Measurements from ENCODE around the gene ZBED4.

Gene ZBED4

DNA sequence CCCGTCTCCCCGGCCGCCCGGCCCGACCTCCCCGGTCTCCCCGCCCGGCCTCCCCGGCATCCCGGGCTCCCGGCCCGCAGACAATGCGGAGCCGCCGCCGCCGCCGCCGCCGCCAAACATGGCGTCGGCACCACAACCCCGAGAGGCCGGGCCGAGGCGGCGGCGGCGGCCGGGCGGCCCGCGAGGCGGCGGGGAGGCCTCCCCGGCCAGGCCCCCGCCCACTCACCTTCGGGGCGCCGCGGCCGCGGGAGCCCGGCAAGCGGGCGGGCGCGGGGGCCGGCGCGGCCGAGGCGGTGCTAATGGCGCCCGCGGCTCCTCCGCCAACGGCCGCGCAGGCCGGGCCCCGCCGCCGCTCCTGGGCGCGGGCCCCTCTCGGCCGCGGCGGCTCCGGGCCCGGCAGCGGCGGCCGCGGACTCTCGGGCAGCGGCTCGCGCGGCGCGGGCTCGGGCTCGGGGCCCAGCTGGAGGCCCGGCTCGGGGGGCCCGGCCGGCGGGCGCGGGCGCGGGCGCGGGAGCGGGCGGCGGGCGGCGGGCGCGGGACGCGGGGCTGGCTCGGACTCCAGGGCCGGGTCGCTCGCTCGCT, 26.3 kb upstream of the ZBED4 start:
- peak; percentile 60 for DNase-seq (ENCODE audit: low spot score)
- in situ Hi-C loops (cut with MboI; ENCODE audit: low sequenced_read_pairs, unreplicated experiment) = no loop called here
- TF ChIP-seq, protein P1, sequence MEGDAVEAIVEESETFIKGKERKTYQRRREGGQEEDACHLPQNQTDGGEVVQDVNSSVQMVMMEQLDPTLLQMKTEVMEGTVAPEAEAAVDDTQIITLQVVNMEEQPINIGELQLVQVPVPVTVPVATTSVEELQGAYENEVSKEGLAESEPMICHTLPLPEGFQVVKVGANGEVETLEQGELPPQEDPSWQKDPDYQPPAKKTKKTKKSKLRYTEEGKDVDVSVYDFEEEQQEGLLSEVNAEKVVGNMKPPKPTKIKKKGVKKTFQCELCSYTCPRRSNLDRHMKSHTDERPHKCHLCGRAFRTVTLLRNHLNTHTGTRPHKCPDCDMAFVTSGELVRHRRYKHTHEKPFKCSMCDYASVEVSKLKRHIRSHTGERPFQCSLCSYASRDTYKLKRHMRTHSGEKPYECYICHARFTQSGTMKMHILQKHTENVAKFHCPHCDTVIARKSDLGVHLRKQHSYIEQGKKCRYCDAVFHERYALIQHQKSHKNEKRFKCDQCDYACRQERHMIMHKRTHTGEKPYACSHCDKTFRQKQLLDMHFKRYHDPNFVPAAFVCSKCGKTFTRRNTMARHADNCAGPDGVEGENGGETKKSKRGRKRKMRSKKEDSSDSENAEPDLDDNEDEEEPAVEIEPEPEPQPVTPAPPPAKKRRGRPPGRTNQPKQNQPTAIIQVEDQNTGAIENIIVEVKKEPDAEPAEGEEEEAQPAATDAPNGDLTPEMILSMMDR (IDR thresholded peaks at IDR 0.05; ENCODE audit: borderline replicate concordance, control extremely low read depth, extremely low read depth, insufficient read depth, missing control alignments) = no peak

DNA sequence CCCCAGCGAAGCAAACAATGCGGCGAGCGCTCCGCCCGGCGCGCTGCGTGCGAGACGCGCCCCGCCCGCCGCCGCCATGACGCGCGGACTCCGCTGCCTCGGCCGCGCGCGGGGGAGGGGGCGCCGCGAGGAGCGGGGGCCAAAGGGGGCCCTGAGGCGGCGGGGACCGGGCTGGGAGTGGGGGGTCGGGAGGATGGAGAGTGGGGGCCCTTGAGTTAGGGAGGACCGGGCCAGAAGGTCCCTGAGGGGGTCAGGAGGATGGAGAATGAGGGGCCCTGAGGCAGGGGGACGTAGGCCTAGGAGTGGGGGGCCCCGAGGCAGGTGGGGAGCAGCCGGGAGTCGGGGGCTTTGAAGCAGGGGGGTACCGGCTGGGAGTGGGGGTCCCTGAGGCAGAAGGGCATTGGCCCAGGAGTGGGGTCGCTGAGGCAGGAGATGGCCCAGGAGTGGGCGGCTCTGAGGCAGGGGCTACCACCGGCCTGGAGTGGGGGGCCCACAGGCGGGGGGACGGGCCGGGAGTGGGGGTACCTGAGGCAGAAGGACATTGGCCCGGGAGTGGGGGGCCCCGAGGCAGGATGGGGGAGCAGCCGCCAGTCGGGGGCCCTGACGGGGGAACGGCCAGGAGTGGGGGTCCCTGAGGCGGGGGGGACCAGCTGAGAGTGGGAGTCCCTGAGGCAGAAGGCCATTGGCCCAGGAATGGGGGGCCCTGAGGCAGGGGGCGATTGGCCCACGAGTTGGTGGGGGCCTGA, 25.6 kb upstream of the ZBED4 start, which contains the start of gene BRD1:
Gene BRD1, minus strand, starts transcription at position 21 of the 746 bp plus-strand sequence. CDS start 3,556 bp downstream, outside the sequence.
- in situ Hi-C loops (cut with MboI; ENCODE audit: low sequenced_read_pairs, unreplicated experiment) = no loop called here
- peak; percentile 86 for DNase-seq (ENCODE audit: low spot score)
- TF ChIP-seq, protein P1 (IDR thresholded peaks at IDR 0.05; ENCODE audit: borderline replicate concordance, control extremely low read depth, extremely low read depth, insufficient read depth, missing control alignments) = no peak

DNA sequence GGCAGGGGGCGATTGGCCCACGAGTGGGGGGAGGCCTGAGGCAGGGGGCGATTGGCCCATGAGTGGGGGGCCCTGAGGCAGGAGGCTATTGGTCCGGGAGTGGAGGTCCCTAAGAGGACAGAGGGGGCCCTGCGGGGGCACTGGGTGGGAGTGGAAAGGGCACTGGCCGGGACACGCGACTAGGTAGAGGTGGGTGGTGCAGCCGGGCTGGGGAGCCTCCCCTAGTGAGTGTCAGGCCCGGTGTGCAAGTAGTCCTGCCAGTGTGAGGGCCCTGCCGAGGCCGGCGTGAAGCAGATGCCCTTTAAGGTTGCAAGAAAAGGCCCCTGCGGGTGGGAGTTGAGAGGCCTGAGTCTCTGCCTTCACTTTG, 25.1 kb upstream of the ZBED4 start:
- TF ChIP-seq, protein P1 (IDR thresholded peaks at IDR 0.05; ENCODE audit: borderline replicate concordance, control extremely low read depth, extremely low read depth, insufficient read depth, missing control alignments) = no peak
- no peak for DNase-seq (ENCODE audit: low spot score)
- in situ Hi-C loops (cut with MboI; ENCODE audit: low sequenced_read_pairs, unreplicated experiment) = no loop called here

DNA sequence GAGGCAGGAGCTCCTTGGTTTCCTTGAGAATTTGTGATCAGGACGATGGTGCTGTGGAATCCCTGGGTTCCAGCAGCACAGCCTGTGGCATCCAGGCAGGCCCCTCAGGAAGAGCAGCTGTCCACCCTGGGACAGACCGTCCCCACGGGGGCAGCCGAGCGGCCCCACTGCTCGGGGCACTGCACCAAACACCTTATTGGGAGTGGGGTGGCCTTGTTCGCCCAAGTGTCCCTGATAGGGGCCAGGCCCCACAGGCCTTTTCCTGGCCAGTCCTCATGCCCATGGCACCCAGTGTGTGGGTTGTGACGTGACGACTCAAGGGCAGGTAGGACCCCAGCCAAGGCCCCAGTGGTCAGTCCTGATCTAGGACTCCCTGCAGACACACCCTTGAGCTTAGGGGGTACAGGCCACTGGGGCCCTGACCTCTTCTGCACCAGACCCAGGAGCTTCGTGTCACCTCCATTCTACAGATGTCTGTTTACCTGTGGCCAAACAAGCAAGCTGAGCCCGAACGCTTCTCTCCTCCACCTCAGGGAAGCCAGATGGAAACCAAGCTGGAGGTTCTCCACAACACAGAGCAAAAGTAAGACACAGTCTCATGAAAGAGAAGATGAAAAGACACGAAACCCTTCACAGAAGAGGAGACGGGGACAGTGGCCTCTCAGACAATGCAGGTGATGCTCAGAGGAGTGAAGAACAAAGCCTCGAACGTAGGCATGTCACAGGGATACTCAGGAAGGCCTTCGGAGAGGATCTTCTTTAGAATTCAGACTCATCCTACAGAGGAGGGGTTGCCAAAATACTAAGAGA, 24.4 kb upstream of the ZBED4 start:
- in situ Hi-C loops (cut with MboI; ENCODE audit: low sequenced_read_pairs, unreplicated experiment) = no loop called here
- DNase-seq (ENCODE audit: low spot score) = no peak
- TF ChIP-seq, protein P1 (IDR thresholded peaks at IDR 0.05; ENCODE audit: borderline replicate concordance, control extremely low read depth, extremely low read depth, insufficient read depth, missing control alignments) = no peak

DNA sequence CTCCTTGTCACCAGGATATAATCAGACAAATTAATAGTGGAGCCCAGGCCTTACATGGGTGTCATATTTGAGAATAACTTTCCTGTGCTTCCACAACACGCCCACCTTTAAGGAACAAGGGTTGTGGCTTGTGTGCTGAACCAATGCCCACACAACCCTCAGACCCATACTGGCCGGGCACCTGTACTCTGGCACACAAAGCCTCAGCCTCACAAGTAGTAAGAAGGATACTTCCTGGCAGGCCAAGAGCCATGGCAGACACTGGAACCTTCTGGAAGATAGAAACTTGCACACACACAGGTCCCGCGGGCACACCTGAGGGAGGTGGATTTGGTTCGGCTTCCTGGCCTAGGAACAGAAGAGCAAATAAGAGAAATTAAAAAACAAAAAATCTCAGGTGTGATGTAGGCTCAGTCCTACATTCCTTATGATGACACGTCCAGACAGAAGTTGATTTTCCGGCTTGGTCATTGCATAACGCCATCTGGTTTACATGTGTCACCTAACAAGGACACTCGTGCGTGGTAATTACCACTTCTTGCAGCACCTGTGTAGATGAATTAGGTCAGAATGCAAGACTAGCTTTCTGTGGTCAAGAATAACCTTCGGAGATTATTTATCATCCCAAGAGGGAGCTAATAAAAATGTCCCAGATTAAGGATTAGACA, 20.2 kb upstream of the ZBED4 start:
- TF ChIP-seq, protein P1 (IDR thresholded peaks at IDR 0.05; ENCODE audit: borderline replicate concordance, control extremely low read depth, extremely low read depth, insufficient read depth, missing control alignments) = no peak
- no peak for DNase-seq (ENCODE audit: low spot score)
- in situ Hi-C loops (cut with MboI; ENCODE audit: low sequenced_read_pairs, unreplicated experiment) = no loop called here
